Measurements from ENCODE around the gene CHMP1A.
"Not testable (repeated sequence)": the region's sequence is repeated elsewhere in the genome, so short reads cannot be mapped to it uniquely, and the experiment has no call there.

The CHMP1A gene

GRCh38 chr16:89658221-89658879 lies 842 bp upstream of the CHMP1A start:
- no peak for DNase-seq

DNA sequence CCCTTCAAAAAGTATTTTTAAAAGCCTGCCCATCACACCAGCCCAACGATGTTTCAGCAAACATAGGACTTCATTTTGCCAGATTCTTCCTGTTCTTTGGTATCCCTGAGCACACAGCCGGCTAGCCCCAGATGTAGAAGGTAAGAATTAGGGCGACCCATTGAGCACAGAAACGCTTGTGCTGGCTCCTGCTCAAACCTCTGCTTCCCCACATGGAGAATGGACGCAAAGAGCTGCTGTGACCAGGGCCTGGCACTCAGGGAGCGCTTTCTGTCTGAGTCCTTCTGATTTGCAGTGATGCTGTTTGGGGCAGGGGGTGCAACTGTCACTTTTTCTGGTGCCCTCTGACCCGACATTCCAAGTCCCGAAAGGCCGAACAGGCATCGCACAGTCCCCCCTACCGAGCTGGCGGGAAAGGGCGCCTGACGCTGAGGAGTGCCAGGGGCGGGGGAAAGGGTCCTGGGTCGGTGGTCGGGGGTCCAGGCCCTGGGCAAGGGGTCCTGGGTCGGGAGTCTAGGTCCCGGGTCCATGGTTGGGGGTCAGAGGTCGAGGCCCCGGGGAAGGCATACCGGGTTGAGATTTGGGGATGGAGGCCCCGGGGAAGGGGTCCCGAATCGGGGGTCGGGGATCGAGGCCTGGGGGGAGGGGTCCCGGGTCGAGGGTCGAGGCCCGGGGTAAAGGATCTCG lies 930 bp downstream of the CHMP1A start:
- no peak for DNase-seq

- DNase-seq: no peak
Observed at GRCh38 chr16:89655062-89655643, 2.4 kb downstream of the CHMP1A start.

- DNase-seq: no peak
Observed at GRCh38 chr16:89653656-89654295, 3.7 kb downstream of the CHMP1A start.

DNA sequence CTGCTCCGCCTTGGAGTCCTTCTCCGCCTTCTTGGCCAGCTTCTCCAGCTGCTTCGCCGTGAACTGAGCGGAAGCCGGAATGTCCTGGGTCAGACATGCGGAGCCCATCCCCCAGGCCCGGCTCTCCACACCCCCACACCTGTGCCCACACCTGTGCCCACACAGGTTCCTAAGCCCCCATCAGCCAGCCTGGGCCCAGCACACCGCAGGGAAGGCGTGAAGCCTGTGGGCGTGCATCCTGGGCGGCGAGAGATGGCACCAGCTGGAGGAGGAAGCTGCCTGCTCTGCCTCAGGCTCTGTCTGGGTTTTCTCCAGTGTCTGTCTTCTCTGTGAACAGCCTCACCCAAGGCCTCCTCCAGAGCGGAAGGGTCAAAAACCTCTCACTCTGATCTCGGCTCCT lies 5.9 kb downstream of the CHMP1A start:
- DNase-seq: no peak

DNA sequence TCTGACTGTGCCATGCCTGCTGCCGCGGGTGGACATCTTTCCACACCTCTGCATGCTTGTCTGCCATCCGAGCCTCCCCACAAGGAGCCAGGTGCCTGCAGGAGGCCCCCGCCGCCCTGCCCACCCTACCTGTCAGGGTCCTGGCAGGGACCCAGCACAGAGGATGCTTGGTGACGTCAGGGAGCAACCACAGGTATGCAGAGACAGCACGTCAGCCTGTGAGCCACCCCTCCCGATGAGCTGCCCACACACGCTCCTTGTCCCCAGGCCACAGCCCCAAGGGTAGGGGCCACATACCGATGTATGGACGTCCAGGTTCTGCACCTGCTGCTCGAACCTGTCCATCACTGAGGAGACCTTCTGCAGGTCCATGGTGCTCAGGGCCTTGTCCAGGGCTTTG lies 10.6 kb downstream of the CHMP1A start:
- no peak for DNase-seq

GRCh38 chr16:89646270-89646669 lies 11.2 kb downstream of the CHMP1A start:
- no peak for DNase-seq

GRCh38 chr16:89645122-89645521 lies 12.4 kb downstream of the CHMP1A start:
- no peak for DNase-seq

DNA sequence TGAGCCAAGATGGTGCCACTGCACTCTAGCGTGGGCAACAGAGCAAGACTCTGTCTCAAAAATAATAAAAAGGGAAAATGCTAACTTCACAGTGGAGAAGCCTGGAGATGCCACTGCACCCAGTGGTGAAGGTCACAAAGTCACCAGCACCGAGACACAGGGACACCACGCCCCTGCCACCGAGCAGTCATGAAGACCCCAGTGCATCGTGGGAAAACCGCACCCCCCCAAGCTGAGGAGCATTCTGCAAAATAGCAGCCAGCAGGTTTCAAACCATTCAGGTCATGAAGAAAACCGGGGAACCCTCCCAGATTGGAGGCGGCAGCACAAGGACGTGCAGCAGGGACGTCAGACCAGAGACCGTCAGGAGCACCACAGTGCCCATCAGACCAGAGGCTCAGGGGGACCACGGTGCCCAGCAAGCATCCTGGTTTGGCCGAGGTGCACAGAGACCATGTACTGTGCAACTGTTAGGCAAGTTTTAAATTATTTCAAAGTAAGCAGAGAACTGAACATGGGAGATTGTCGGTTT lies 13.7 kb downstream of the CHMP1A start:
- no peak for DNase-seq

DNA sequence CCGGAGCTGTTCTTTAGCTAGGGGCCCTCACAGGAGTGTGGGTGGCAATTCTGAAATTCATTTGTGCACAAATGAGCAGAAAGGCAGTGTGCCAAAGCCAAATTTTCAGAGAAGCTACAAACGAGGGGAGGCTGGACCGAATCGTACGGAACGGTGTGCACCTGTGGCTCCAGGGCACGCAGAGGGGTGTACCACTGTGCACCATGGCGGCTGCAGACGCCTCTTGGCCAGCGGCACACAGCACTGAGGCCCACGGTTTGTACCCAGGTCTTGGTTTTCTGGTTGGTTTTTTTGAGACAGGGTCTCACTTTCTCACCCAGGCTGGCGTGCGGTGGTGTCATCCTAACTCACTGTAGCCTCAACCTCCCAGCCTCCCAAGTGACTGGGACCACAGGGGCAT lies 14.9 kb downstream of the CHMP1A start:
- no peak for DNase-seq

DNA sequence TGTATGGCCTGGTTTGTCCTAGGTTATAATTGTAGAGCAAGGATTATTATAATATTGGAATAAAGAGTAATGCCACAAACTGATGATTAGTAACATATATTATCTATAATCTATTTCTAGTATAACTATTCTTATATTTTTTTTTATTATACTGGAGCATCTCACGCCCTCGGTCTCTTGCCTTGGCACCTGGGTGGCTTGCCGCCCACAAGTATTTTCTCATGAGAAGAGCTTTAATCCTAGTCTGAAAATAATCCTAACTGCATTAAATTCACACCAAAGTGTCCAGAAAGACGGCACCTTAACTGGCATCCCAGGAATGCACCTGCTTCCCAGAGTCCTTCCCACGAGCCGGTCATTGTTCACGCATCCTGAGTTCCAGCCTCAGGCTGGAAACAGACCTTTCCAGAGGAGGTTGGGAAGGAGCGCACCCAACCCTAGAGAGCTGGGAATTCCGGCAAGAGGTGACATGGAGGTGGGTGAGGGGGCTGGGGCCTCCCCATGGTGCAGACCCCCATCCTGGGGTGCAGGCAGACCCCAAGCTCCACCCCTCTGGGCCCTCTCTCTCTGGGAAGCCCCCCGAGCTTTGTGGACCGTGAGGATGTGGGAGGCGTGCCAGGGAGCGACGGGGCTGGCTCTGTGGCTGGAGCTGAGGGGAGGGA lies 15.9 kb downstream of the CHMP1A start:
- DNase-seq: no peak

GRCh38 chr16:89639385-89639784 lies 18.1 kb downstream of the CHMP1A start:
- no peak for DNase-seq

- DNase-seq: no peak
Observed at GRCh38 chr16:89638455-89638854, 19.1 kb downstream of the CHMP1A start.

- no peak for DNase-seq
Observed at GRCh38 chr16:89637379-89637778, 20.1 kb downstream of the CHMP1A start.

- no peak for DNase-seq
Observed at GRCh38 chr16:89636663-89637062, 20.8 kb downstream of the CHMP1A start.

GRCh38 chr16:89634463-89635385 lies 22.8 kb downstream of the CHMP1A start:
- not testable (repeated sequence) for DNase-seq

- no peak for DNase-seq
Observed at GRCh38 chr16:89633064-89633631, 24.4 kb downstream of the CHMP1A start.

DNA sequence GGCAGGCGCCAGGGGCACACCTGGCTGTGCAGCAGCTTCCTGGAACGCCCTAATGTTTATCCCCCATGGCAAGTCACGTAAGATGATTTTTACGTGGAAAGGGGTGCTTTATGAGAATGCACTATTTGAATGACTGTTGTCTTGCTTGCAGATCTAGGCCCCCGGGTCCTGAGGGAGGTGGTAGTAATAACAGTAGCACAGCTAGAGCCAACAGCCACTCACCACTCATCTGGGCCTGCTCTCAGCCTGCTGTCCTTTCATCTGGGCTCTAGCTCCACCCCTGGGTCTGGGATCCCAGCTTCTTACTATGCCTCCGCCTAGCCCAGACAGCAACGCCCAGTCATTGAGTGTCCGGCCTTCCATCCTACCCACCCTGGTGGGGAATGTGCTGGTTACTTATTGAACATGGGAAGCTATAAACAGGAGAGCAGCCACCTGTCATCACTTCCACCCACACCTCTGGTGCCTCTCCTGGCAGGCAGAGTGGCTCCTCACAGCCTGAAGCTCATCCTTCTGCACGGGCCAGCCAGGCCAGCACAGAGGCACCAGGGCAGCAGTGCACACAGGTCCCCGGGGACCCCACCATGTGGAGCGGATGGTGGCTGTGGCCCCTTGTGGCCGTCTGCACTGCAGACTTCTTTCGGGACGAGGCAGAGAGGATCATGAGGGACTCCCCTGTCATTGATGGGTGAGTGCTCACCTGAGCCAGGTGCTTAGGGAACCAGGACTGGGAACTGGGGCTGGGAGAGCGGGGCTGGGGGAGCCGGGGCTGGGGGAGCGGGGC lies 27.5 kb downstream of the CHMP1A start:
- DNase-seq: no peak

GRCh38 chr16:89624777-89625761 lies 32.4 kb downstream of the CHMP1A start:
- no peak for DNase-seq

Measured in NCI-H2171 treated with DMSO at 0.1 percent for 48 hours (cell line).